Skeletal muscle satellite cell (primary cell): Measurements from ENCODE around the gene PPIL1. TPM values are rescaled to one million over a fixed set of nuclear protein-coding genes. Genes with fewer than 3 reads are reported as not detected.

Source experiments
- H3K27me3 ChIP-seq: 2 replicates; pipeline ENCODE4 v1.7.0; 2013; ENCODE audit warnings: low read length; ENCODE audit not compliant: control insufficient read depth, insufficient read depth
- H3K36me3 ChIP-seq: 2 replicates; pipeline ENCODE4 v1.7.0; 2013; ENCODE audit warnings: mild to moderate bottlenecking, control low read depth, low read length; ENCODE audit not compliant: insufficient read depth
- H3K4me1 ChIP-seq: 2 replicates; pipeline ENCODE4 v1.7.0; 2013; ENCODE audit warnings: low read length; ENCODE audit not compliant: control insufficient read depth, insufficient read depth
- H3K4me2 ChIP-seq: 2 replicates; pipeline ENCODE4 v1.7.0; 2013; ENCODE audit warnings: mild to moderate bottlenecking, low read length
- H3K4me3 ChIP-seq: 2 replicates; pipeline ENCODE4 v1.7.0; 2013; ENCODE audit warnings: low read length
- H3K9ac ChIP-seq: 2 replicates; pipeline ENCODE4 v1.7.0; 2013; ENCODE audit warnings: mild to moderate bottlenecking, low read depth, low read length, moderate library complexity
- H3K9me3 ChIP-seq: replicated peaks from 2 replicates; pipeline ENCODE4 v1.7.0; 2013; ENCODE audit warnings: mild to moderate bottlenecking, control low read depth, low read length
- total RNA-seq: library from RNA; depleted of rRNA; stranded (reverse); fragments of >200 nt; gene quantifications from 2 replicates; pipeline ENCODE4 v1.2.3, GENCODE V29; 2012; rRNA removed

The PPIL1 gene
- 34.5 and 36.9 TPM in 2 replicates for total RNA-seq

- peaks cover 11% of the 10 kb centered on the region for H3K4me1 ChIP-seq
- H3K27me3 ChIP-seq = no peaks in the 10 kb centered on the region
- H3K9me3 ChIP-seq = no peaks in the 10 kb centered on the region
- peaks cover 5% of the 10 kb centered on the region for H3K36me3 ChIP-seq
- peak within 1 kb of the TSS; percentile 98 for H3K9ac ChIP-seq
- H3K4me2 ChIP-seq = peak within 1 kb of the TSS; percentile 79
- H3K4me3 ChIP-seq = peak within 1 kb of the TSS; percentile 97
These were observed at the start of gene PPIL1 for GRCh38 chr6:36874443-36875249. Gene PPIL1, minus strand, starts transcription at chr6:36874803. Its CDS starts 31 bp downstream, at chr6:36874772.

- Histone ChIP-seq H3K4me1 (peaks cover 37% of the 10 kb centered on the region), H3K9ac (no peak overlapping the region), H3K4me3 (no peak overlapping the region), H3K36me3 (peaks cover 40% of the 10 kb centered on the region), H3K4me2 (no peak overlapping the region), H3K9me3 (no peaks in the 10 kb centered on the region), H3K27me3 (no peaks in the 10 kb centered on the region)
These were observed 49.5 kb upstream of the PPIL1 start for GRCh38 chr6:36924131-36924530.

- H3K9me3 ChIP-seq = no peaks in the 10 kb centered on the region
- H3K4me1 ChIP-seq = peaks cover 20% of the 10 kb centered on the region
- H3K4me2 ChIP-seq = no peak overlapping the region
- H3K9ac ChIP-seq = no peak overlapping the region
- no peak overlapping the region for H3K4me3 ChIP-seq
- H3K27me3 ChIP-seq = no peaks in the 10 kb centered on the region
- H3K36me3 ChIP-seq = peaks cover 76% of the 10 kb centered on the region
These were observed 45.9 kb upstream of the PPIL1 start for GRCh38 chr6:36920546-36920945.

DNA sequence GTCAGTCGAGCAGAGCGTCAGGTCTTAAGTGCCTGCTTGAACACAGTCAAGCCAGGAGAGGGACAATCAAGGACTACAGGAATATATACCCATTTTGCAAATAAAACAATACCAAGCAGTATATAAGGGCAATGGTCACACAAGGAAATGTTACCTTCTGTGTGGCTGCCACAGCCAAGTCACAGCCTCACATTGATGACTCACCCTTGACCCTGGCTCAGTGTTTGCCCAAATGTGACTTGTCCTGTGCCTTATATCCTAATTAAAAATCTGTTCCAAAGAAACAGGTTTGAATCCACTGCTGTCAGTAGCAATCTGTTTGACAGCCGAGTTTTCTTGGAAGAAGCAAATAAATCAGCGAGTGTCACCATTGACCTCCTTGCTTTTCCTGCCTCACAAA lies 45.4 kb upstream of the PPIL1 start:
- H3K4me1 ChIP-seq = peaks cover 20% of the 10 kb centered on the region
- H3K27me3 ChIP-seq = no peaks in the 10 kb centered on the region
- H3K9me3 ChIP-seq = no peaks in the 10 kb centered on the region
- no peak overlapping the region for H3K4me3 ChIP-seq
- peaks cover 78% of the 10 kb centered on the region for H3K36me3 ChIP-seq
- no peak overlapping the region for H3K9ac ChIP-seq
- no peak overlapping the region for H3K4me2 ChIP-seq

- H3K4me1 ChIP-seq = peaks cover 32% of the 10 kb centered on the region
- H3K27me3 ChIP-seq = no peaks in the 10 kb centered on the region
- H3K36me3 ChIP-seq = peaks cover 75% of the 10 kb centered on the region
These were observed 43.1 kb upstream of the PPIL1 start for GRCh38 chr6:36917541-36918193.

DNA sequence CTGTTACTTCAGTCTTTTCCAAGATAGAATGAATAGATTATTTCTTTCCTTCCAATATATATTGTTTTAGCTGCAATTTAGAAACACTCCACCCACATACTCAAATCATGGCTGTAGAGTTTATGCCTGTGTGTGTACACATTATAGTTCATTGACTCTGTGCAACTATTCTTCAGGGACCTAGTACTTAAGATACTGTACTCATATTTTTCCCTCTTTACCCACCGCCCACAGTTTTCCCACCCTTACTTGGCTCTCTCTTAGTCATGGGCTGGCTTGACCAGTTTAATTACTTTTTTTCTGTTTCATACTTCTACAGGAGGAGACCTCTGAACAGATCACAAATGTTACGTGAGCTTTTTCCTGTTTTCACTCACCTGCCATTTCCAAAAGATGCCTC lies 41.5 kb upstream of the PPIL1 start:
- H3K27me3 ChIP-seq = no peaks in the 10 kb centered on the region
- H3K9me3 ChIP-seq = no peaks in the 10 kb centered on the region
- H3K36me3 ChIP-seq = peaks cover 67% of the 10 kb centered on the region
- peaks cover 41% of the 10 kb centered on the region for H3K4me1 ChIP-seq
- no peak overlapping the region for H3K4me3 ChIP-seq
- H3K9ac ChIP-seq = no peak overlapping the region
- no peak overlapping the region for H3K4me2 ChIP-seq

More at GRCh38 chr6:36917541-36918193, 43.1 kb upstream of the PPIL1 start:
- H3K9me3 ChIP-seq = no peaks in the 10 kb centered on the region
- peak overlapping the region; percentile 18 for H3K9ac ChIP-seq
- no peak overlapping the region for H3K4me3 ChIP-seq
- no peak overlapping the region for H3K4me2 ChIP-seq

- Histone ChIP-seq H3K27me3 (no peaks in the 10 kb centered on the region), H3K9me3 (no peaks in the 10 kb centered on the region), H3K4me1 (peaks cover 41% of the 10 kb centered on the region), H3K9ac (no peak overlapping the region), H3K4me3 (no peak overlapping the region), H3K4me2 (no peak overlapping the region), H3K36me3 (peaks cover 62% of the 10 kb centered on the region)
These were observed 41.0 kb upstream of the PPIL1 start for GRCh38 chr6:36915599-36915998.

- Histone ChIP-seq H3K9ac (no peak overlapping the region), H3K4me1 (peaks cover 35% of the 10 kb centered on the region), H3K4me2 (no peak overlapping the region), H3K9me3 (no peaks in the 10 kb centered on the region), H3K27me3 (no peaks in the 10 kb centered on the region), H3K4me3 (no peak overlapping the region), H3K36me3 (peaks cover 53% of the 10 kb centered on the region)
These were observed 39.7 kb upstream of the PPIL1 start for GRCh38 chr6:36914227-36914794.

- Histone ChIP-seq H3K27me3 (no peaks in the 10 kb centered on the region), H3K4me2 (peak overlapping the region; percentile 61), H3K9ac (no peak overlapping the region), H3K4me3 (no peak overlapping the region), H3K4me1 (peaks cover 32% of the 10 kb centered on the region), H3K9me3 (no peaks in the 10 kb centered on the region), H3K36me3 (peaks cover 41% of the 10 kb centered on the region)
These were observed 38.5 kb upstream of the PPIL1 start for GRCh38 chr6:36913082-36913481.

DNA sequence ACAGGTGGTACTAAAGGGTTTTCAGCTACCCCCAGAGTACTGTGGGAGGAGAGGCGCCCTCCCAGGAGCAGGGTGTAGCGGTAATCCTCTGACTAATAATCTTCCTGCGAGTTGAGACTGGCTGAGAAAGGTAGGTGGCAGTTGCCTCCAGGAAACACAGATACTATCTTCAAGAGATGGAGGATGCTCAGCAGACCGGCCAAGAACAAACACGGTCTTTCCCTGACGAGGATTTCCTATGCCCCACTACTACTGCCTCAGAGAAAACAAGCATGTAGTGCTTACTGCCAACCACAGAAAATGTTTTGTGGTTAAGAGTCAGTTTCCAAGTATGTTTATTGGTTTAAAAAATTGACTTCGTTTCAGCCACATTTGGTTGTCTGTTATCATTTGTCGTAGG lies 38.0 kb upstream of the PPIL1 start:
- Histone ChIP-seq H3K27me3 (no peaks in the 10 kb centered on the region), H3K4me2 (peak overlapping the region; percentile 61), H3K9me3 (no peaks in the 10 kb centered on the region), H3K4me3 (no peak overlapping the region), H3K36me3 (peaks cover 36% of the 10 kb centered on the region), H3K9ac (no peak overlapping the region), H3K4me1 (peaks cover 30% of the 10 kb centered on the region)

GRCh38 chr6:36912030-36912454 lies 37.4 kb upstream of the PPIL1 start:
- Histone ChIP-seq H3K9ac (no peak overlapping the region), H3K27me3 (no peaks in the 10 kb centered on the region), H3K36me3 (peaks cover 31% of the 10 kb centered on the region), H3K4me2 (peak overlapping the region; percentile 19), H3K9me3 (no peaks in the 10 kb centered on the region), H3K4me1 (peaks cover 30% of the 10 kb centered on the region), H3K4me3 (no peak overlapping the region)
